HG03565 (cell line): ENCODE data around the gene ADORA3.

Experiments used
- ATAC-seq: cut with Tn5 transposase; IDR thresholded peaks from one replicate; pipeline ENCODE4 v1.9.1; 2021; ENCODE audit warnings: mild to moderate bottlenecking, moderate library complexity; ENCODE audit not compliant: unreplicated experiment

The ADORA3 gene

GRCh38 chr1:111509997-111510375, 6.6 kb upstream of the ADORA3 start:
- ATAC-seq: no peak

- ATAC-seq: peak; percentile 40
These were observed 4.2 kb upstream of the ADORA3 start for GRCh38 chr1:111507411-111508201.

GRCh38 chr1:111506561-111506960, 3.1 kb upstream of the ADORA3 start:
- ATAC-seq: no peak

DNA sequence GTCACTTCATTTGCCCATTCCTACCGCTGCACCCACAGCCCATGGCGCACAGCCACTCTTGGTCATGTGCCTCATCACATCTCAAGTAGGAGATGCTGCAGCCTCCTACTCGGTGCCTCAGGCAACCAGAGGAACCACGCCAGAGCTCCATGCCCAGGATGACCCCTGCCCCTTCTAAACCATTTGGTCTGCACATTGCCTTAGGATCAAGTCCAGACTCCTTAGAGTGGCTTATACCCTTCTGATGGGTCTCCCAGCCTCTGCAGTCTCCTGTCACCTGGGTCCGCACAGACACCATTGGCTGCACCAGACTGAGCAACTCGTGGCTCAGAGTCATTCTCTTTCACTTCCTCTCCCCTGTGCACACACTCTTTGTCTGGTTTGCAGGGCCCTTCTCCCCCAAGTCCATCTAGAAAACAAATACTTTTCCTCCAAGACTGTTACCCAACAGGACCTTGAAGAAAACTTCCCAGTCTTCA, 2.2 kb upstream of the ADORA3 start:
- peak; percentile 57 for ATAC-seq

- no peak for ATAC-seq
These were observed 664 bp upstream of the ADORA3 start for GRCh38 chr1:111504097-111504496.

DNA sequence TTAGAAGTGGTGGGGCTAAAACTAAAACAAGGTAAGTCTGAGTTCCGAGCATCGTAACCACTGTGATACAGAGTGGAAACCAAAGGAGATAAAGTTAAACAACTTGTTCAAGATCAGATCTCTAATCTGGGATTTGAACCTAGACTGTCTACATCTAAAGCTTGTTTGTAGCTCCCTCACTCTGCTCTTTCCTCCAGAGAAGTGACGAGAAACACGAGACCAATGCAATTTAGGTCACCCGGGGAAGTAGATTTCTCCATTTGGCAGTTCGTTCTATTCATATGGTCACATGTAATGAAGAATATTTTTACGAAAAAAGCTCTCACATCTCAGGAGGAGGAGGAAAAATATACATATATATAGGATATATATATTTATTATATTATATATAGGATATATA, 1.8 kb downstream of the ADORA3 start:
- no peak for ATAC-seq

DNA sequence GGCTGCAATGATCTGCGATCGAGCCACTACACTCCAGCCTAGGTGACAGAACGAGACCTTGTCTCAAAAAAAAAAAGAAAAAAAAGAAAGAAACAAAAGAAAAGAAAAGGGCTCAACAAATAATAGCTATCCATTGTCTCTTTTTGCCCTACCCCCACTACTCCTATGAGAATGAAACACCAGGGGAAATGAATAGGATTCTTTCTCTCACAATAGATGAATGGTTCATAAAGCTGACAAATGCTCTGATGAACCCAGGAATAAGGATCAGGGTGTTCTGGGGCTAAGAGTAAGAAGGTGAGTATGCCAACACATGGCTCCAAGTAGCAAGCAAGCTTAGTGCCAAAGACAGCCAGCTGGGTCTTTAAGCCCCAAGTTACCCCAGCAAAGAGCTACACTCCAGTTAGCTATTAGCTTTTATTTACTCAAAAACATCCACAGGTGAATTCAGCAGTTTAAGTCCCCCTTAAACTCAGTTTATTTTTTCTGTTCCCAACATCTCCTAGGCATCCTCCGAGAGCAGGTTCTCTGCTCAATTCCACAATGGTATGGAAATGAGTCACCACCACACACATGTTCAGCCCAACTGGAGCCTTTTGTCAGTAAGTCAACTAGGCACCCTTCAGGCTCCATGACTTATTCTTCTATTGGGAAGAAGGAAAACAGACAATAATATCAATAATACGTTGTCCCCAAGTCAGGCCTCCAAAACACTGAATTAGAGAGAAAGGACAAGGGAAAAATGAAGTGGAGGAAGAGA, 4.2 kb downstream of the ADORA3 start:
- no peak for ATAC-seq

DNA sequence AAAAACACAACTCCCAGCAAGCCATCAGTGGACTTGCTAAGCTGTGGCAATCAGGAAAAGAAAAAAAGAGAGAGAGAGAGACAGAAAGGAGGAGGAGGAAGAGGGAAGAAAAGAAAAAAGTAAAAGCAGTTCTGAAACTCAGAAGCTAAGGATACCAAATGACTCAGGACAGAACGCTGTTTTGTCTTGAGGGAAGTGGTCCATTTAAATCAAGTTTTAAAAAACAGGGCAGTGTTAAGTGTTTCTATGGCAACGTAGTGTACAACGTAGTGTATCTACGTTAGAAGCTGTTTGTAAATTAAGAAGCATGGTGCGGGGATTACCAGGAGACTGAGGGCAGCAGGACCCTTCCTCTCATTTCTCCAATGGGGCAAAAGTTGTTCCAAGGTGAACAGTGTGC, 5.8 kb downstream of the ADORA3 start:
- no peak for ATAC-seq

DNA sequence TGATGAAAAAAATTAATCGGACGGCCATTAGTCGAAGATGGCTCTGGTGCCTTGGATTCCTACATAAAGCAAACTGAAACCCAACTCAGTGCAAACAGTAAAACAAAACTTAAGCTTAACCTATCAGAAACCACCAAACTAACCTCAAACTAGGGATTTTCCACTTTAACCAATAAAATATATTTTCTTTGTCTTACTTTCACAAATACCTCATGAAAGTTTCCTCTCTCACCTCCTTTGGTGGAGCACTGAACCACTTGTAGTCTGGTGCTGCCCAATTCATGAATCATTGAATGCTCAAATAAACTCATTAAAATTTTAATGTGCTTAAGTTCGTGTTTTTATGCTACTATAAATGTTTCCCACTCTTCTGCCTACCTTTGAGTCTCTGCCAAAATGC, 7.0 kb downstream of the ADORA3 start:
- no peak for ATAC-seq

DNA sequence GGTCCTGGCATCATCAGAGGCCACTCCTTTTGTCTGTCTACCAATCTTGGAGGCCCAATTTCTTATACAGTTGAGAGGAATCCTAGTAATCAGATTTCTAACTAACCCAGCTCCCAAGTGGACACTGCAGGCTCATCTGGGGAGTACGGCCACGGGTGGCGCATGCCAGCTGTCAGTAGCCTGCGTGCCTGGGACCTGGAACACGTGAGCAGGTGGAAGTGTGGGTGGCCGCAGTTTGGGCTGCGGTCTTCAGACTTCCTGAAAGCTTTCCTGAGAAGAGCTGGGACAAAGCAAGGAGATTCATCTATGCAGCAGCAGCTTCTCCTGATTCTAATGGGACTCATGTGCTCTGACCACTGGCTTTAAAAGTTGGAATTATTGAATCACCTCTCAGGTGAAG, 12.4 kb downstream of the ADORA3 start:
- no peak for ATAC-seq

DNA sequence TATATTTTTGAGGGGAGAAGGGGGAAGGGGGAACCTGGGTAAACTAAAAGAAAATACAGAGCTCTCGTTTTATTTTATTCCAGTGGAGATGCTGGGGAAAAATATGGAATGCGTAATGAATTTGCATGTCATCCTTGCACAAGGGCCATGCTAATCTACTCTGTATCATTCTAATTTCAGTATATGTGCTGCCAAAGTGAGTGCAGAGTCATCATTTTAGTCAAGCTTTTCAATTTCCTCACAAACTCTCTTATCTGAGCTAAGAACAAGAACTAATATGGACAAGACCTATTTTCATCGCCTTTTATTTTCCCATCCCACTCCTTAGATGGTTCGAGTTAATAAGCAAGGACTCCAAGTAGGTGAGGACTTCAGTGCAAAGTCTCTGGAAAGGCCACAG, 13.2 kb downstream of the ADORA3 start:
- ATAC-seq: no peak

- ATAC-seq: no peak
These were observed 13.8 kb downstream of the ADORA3 start for GRCh38 chr1:111489604-111490003.

DNA sequence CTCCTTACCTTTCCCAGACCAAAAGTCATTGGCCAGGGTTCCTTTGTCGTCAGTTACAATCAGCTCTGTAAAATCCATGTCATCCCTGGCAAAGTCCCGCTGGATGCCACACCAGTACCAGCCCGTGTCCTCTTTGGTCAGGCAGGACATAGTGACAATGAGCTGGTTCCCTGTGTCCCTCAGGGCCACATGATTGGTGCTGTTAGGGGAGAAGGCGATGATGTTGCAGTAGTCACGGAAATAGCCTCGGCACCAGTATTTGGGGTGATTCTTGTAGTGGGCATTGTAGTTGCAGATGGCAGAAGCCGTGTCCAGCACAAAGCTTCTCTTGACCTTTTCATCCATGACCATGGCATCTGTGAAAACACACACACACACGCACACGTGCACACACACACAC, 14.8 kb downstream of the ADORA3 start:
- ATAC-seq: no peak

- ATAC-seq: no peak
These were observed 16.3 kb downstream of the ADORA3 start for GRCh38 chr1:111487133-111487532.

DNA sequence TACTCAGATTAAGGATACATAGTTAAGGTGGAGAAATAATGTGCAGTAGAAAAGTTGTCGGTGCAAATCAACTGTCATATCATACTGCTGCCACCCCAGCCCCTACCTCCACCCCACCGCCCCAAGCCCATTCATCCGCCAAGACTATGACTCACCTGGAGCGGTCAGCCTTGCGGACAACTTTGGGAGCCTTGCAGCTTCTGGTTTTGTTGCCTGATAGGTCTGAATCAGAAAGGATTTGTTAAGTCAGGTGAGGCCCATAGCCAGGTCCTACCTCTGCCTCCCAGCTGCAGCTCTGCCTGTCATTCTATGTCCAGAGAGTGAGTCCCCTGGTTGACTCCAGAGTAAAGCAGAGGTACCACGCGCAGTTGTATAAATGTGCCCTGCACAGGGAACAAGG, 17.0 kb downstream of the ADORA3 start:
- no peak for ATAC-seq

- no peak for ATAC-seq
These were observed 18.9 kb downstream of the ADORA3 start for GRCh38 chr1:111484391-111485026.

DNA sequence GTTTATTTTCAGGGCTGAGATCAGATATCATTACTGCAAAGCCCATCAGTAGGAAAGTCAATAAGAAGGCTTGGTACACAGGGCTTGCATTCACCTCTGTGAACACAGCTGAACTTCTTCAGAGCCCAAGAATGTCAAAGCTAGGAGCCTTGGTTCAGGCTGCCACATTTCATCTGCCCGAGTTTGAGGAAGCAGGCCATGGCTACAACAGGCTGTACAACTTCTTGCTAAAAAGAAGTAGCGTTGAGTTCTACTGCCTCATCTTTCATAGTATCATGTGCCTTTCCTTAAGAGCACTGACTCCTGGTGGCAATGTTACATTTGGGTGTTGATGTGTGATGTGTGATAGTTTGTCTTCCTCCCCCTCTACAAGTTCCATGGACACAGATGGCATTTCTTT, 19.6 kb downstream of the ADORA3 start:
- no peak for ATAC-seq

DNA sequence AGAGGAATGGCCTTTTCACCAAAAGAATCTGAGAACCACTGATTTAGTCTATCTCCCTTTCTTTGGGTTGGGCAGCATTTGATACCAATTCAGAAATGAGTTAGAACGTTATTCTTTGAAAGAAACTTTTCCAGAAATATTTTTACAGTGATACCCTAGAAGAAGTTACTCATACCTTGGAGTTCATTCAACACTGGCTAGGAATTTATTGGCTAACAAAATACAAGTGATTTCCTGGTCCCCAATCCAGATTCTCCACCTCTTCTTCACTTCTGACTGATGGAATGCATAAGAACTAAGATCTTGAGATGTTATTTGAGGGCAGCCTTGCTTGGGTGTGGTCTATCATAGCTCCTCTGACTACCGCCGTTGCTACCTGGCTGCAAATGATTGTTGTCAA, 20.3 kb downstream of the ADORA3 start:
- ATAC-seq: no peak

- ATAC-seq: no peak
These were observed 21.8 kb downstream of the ADORA3 start for GRCh38 chr1:111481387-111482221.

- ATAC-seq: no peak
These were observed 22.8 kb downstream of the ADORA3 start for GRCh38 chr1:111480674-111481073.

DNA sequence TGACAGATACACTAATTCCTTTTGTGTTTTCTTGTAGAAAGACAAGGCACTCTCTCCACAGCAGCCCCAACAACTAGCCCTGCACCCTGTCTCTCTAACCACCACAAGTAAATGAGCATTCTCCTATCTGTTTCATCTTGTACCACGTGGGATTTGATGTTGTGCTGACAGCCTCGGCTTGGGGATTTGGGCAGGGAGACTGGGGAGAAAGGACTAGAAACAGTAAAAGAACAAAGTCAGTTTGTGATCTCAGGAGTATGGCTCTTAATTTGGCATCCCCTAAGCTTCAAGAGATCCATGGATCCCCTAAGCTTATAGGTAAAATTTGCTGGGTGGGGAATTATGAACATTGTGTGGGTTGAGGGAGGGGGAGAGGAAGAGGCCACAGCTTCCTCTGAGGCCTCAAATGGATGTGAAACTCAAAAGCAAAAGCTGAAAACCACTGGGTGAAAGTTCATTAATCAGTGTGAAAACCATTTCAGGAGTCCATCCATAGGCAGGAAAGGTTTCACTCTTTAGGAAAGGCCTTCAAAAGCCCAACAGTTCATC, 26.6 kb downstream of the ADORA3 start:
- ATAC-seq: peak; percentile 58
